Measurements from ENCODE around the gene NOP9.

DNA sequence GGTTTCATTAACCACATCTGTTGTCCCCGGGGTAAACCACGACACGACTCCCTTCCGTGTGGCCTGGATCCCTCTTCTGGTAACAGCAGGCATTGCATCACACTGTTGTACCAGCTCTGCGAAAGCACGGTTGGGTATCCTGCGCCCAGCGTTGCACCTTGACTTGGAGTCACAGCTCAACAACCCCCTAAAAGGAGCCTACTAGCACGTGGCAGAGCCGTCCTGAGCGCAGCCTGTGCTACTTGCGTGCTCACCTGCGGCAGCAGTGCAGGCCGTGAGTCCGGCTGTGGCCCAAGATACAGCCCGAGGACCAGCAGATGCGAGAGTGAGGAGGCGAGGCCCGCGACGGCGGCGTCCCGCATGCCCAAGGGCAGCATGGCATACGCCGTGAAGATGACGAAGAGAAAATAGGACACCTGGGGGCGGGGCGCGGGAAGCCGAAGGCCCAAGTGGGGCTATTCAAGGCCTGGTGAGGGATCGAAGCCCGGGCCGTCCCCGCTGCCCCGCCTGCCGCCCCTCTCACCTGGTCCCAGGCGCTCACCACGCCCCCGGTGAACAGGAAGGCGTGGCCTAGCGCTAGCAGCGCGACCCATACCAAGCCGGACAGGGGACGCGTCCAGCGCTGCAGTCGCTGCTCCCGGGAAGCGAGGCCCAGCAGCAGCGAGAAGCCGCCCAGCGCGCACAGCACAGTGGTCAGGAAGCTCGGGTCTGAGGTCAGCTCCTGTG lies 32.8 kb downstream of the NOP9 start:
- TF ChIP-seq POLR2A (IDR thresholded peaks at IDR 0.05), result no peak
- TF ChIP-seq, protein P1, sequence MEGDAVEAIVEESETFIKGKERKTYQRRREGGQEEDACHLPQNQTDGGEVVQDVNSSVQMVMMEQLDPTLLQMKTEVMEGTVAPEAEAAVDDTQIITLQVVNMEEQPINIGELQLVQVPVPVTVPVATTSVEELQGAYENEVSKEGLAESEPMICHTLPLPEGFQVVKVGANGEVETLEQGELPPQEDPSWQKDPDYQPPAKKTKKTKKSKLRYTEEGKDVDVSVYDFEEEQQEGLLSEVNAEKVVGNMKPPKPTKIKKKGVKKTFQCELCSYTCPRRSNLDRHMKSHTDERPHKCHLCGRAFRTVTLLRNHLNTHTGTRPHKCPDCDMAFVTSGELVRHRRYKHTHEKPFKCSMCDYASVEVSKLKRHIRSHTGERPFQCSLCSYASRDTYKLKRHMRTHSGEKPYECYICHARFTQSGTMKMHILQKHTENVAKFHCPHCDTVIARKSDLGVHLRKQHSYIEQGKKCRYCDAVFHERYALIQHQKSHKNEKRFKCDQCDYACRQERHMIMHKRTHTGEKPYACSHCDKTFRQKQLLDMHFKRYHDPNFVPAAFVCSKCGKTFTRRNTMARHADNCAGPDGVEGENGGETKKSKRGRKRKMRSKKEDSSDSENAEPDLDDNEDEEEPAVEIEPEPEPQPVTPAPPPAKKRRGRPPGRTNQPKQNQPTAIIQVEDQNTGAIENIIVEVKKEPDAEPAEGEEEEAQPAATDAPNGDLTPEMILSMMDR (IDR thresholded peaks at IDR 0.05), result peak; percentile 61 to 83 (median 75)
